Mesendoderm (in vitro differentiated cells): Measurements from ENCODE around the gene MACROD2.

Experiments used
- DNase-seq: peaks from one replicate; pipeline ENCODE4 v3.0.0; 2013
- H2AK5ac ChIP-seq: 2 replicates; pipeline ENCODE4 v1.6.1; 2013; ENCODE audit warnings: low read length, inconsistent platforms
- H2BK120ac ChIP-seq: 2 replicates; pipeline ENCODE4 v1.6.1; 2013; ENCODE audit warnings: low read depth, mild to moderate bottlenecking, low read length, moderate library complexity, mixed read lengths
- H2BK15ac ChIP-seq: replicated peaks from 2 replicates; pipeline ENCODE4 v1.6.1; 2013; ENCODE audit warnings: low read depth, mild to moderate bottlenecking, moderate library complexity
- H2BK5ac ChIP-seq: 2 replicates; pipeline ENCODE4 v1.6.1; 2013; ENCODE audit warnings: low read length, inconsistent platforms
- H3K18ac ChIP-seq: 2 replicates; pipeline ENCODE4 v1.6.1; 2013; ENCODE audit warnings: mild to moderate bottlenecking, low read length, mixed read lengths
- H3K23ac ChIP-seq: one replicate; pipeline ENCODE4 v1.6.1; 2013; ENCODE audit warnings: low read length
- H3K27ac ChIP-seq: 2 replicates; pipeline ENCODE4 v1.5.1; 2013; ENCODE audit warnings: low read depth, mild to moderate bottlenecking, inconsistent platforms, low read length, moderate library complexity
- H3K27me3 ChIP-seq: 2 replicates; pipeline ENCODE4 v1.6.1; 2013; ENCODE audit warnings: low read length, control low read depth, mild to moderate bottlenecking, inconsistent platforms; ENCODE audit not compliant: insufficient read depth, poor library complexity
- H3K36me3 ChIP-seq: 2 replicates; pipeline ENCODE4 v1.6.1; 2013; ENCODE audit warnings: low read length, inconsistent platforms; ENCODE audit not compliant: control insufficient read depth, insufficient read depth
- H3K4ac ChIP-seq: one replicate; pipeline ENCODE4 v1.6.1; 2013; ENCODE audit warnings: low read depth, mild to moderate bottlenecking, low read length, moderate library complexity
- H3K4me1 ChIP-seq: 2 replicates; pipeline ENCODE4 v1.6.1; 2013; ENCODE audit warnings: low read depth, low read length, inconsistent platforms; ENCODE audit not compliant: control insufficient read depth
- H3K4me2 ChIP-seq: 2 replicates; pipeline ENCODE4 v1.6.1; 2013; ENCODE audit warnings: low read length
- H3K4me3 ChIP-seq: 2 replicates; pipeline ENCODE4 v1.5.1; 2013; ENCODE audit warnings: mild to moderate bottlenecking, low read length
- H3K56ac ChIP-seq: one replicate; pipeline ENCODE4 v1.6.1; 2013; ENCODE audit warnings: low read length
- H3K79me1 ChIP-seq: 2 replicates; pipeline ENCODE4 v1.6.1; 2013; ENCODE audit warnings: low read length, inconsistent platforms
- H3K79me2 ChIP-seq: 2 replicates; pipeline ENCODE4 v1.6.1; 2013; ENCODE audit warnings: mild to moderate bottlenecking, low read length; ENCODE audit not compliant: control insufficient read depth, insufficient read depth
- H3K9ac ChIP-seq: 2 replicates; pipeline ENCODE4 v1.6.1; 2013; ENCODE audit warnings: low read length, inconsistent platforms
- H4K5ac ChIP-seq: one replicate; pipeline ENCODE4 v1.6.1; 2013; ENCODE audit warnings: low read length
- H4K8ac ChIP-seq: one replicate; pipeline ENCODE4 v1.6.1; 2013; ENCODE audit warnings: low read depth, mild to moderate bottlenecking, control low read depth, low read length, moderate library complexity
- WGBS: extraction: QIAGEN DNeasy Blood & Tissue Kit; methylation state at CpG from one replicate; pipeline ENCODE4 v1.1.7; 2013; ENCODE audit warnings: low lambda C conversion rate, missing lambda C conversion rate; ENCODE audit not compliant: insufficient coverage; ENCODE audit errors: extremely low coverage; 5-methylcytosine and 5-hydroxymethylcytosine counted together

Gene MACROD2

DNA sequence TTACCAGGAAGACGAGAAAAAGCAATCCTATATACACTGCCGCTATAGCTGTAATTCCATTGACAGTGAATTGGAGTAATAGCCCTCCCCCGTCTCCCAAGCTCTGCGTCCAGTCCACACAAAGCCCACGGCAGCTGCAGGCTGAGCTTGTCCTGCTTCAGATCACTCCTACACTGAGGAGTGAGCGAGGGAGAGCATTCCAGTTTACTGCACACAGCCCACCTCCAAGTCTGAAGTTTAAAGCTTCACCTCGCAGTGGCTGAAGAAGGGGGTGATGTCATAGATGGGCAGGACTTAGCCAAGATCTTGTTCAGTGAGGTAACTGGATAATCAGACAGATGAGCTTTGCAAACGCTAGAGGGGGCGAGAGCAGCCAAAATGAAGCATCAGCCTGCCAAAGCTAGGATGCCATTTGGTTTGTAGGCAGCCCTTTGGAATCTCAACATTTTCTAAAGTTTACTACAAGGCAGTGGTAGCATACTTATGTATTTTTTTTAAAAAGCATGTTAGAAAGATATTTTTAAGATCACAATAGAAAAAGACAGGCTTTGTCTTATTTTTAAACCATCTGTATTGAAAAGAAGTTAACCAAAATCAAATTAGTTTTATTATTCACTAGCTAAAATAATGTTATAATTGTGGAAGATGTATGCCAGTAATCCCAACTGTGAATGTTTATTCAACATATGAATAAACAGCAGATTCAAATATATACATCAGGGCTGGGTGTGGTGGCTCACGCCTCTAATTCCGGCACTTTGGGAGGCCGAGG, 342.3 kb downstream of the MACROD2 start, which contains the start of gene FLRT3:
Gene FLRT3 (minus strand): TSS at position 213 of the 772 bp plus-strand sequence. CDS start 10,106 bp downstream, outside the sequence.
- WGBS: no CpG with 5 or more reads among the region's 12 CpGs
- peak within 1 kb of the TSS; percentile 45 for H2BK120ac ChIP-seq
- peak within 1 kb of the TSS; percentile 92 for H3K18ac ChIP-seq
- H3K36me3 ChIP-seq: no peaks in the 10 kb centered on the region
- no peak within 1 kb of the TSS for H2BK15ac ChIP-seq
- peak within 1 kb of the TSS; percentile 79 for H3K56ac ChIP-seq
- H3K4me1 ChIP-seq: peaks cover 1% of the 10 kb centered on the region
- no peak within 1 kb of the TSS for H2AK5ac ChIP-seq
- H3K23ac ChIP-seq: no peak within 1 kb of the TSS
- H3K4me3 ChIP-seq: peak within 1 kb of the TSS; percentile 38
- peak; percentile 98 for DNase-seq
- no peak within 1 kb of the TSS for H4K5ac ChIP-seq
- no peaks in the 10 kb centered on the region for H3K27me3 ChIP-seq
- peak within 1 kb of the TSS; percentile 62 for H3K9ac ChIP-seq
- peak within 1 kb of the TSS; percentile 52 for H3K4ac ChIP-seq
- peak within 1 kb of the TSS; percentile 33 for H3K4me2 ChIP-seq
- no peaks in the 10 kb centered on the region for H3K79me1 ChIP-seq
- no peaks in the 10 kb centered on the region for H3K79me2 ChIP-seq
- no peak within 1 kb of the TSS for H2BK5ac ChIP-seq
- no peak within 1 kb of the TSS for H3K27ac ChIP-seq
- no peak within 1 kb of the TSS for H4K8ac ChIP-seq

DNA sequence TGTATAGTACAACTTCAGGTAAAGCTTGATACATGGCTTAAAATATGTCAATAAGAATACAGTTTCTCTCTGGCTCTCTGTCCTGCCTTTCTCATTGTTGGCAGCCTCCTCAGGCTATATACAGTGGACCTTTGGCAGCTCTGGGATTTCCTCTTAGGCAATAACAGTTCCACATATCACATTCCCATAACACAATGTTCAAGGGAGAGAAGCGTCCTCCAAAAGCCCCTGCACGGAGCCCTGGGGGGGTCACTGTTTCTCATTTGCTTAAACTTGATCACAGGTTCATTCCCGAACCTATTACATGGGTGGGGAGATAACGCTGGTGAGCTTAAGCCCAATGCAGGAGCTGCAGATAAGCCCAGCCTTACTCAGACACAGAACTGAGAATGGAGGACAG, 346.5 kb downstream of the MACROD2 start:
- no peaks in the 10 kb centered on the region for H3K36me3 ChIP-seq
- no peak overlapping the region for H3K23ac ChIP-seq
- no peak overlapping the region for H3K4me2 ChIP-seq
- no peak overlapping the region for H2BK120ac ChIP-seq
- WGBS: no CpG with 5 or more reads among the region's 4 CpGs
- peak overlapping the region; percentile 0 for H2BK15ac ChIP-seq
- H3K4ac ChIP-seq: no peak overlapping the region
- no peak overlapping the region for H2BK5ac ChIP-seq
- no peak overlapping the region for H4K8ac ChIP-seq
- H3K18ac ChIP-seq: peak overlapping the region; percentile 6
- DNase-seq: no peak
- H4K5ac ChIP-seq: no peak overlapping the region
- peaks cover 6% of the 10 kb centered on the region for H3K4me1 ChIP-seq
- no peak overlapping the region for H2AK5ac ChIP-seq
- no peaks in the 10 kb centered on the region for H3K27me3 ChIP-seq
- no peak overlapping the region for H3K9ac ChIP-seq
- H3K79me2 ChIP-seq: no peaks in the 10 kb centered on the region
- no peak overlapping the region for H3K27ac ChIP-seq
- H3K56ac ChIP-seq: no peak overlapping the region
- H3K4me3 ChIP-seq: no peak overlapping the region
- no peaks in the 10 kb centered on the region for H3K79me1 ChIP-seq

DNA sequence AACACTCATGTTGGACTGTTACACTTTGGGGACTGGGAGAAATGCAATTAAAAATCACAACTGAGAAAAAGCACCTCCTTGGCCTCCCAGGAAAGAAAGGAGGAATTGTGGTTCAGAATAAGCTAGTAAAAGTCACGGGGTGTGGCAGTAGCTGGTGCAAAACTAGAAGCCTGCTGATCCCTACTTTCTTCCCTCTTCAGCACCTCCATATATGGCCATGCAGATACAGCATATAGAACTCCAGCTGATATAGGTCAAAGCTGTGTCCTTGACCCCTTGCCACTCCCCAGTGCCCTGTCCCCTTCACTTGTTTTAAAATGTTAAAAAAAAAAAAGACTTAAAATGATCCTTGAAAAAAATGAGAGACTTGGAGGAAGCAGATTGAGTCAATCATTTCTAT, 347.6 kb downstream of the MACROD2 start:
- no CpG with 5 or more reads among the region's 1 CpG for WGBS

DNA sequence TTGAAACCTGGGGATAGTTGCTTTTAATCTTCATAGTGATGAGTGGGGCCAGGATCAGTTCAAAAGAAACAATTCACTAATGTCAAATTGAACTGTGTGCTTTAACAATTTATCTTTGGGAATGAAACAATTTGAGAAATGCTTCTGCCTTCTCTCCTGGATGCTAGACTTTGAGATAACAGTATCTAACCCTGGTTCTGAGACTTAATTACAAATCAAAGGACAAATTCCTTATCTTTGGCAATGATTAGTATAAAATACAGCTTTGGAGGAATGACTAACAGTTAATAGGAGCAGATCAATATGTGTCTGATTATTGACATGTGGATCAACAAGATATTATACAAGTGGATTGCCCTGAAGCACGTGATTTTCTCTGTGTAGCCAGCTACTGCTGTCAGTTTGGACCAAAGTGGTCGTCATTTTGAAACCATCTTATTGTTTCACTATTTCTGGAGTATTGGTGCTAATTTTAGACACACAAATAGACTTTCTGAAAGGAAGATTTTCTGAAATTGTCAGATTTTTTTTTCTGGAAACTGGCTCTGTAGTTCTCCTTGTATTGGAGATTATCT, 348.3 kb downstream of the MACROD2 start:
- H3K23ac ChIP-seq: no peak overlapping the region
- H3K9ac ChIP-seq: no peak overlapping the region
- no peak overlapping the region for H3K56ac ChIP-seq
- H2AK5ac ChIP-seq: no peak overlapping the region
- H2BK120ac ChIP-seq: no peak overlapping the region
- no peaks in the 10 kb centered on the region for H3K79me1 ChIP-seq
- H3K27me3 ChIP-seq: no peaks in the 10 kb centered on the region
- no peak overlapping the region for H4K8ac ChIP-seq
- H2BK15ac ChIP-seq: no peak overlapping the region
- peaks cover 6% of the 10 kb centered on the region for H3K4me1 ChIP-seq
- no peak overlapping the region for H4K5ac ChIP-seq
- H3K36me3 ChIP-seq: no peaks in the 10 kb centered on the region
- peak; percentile 49 for DNase-seq
- H3K79me2 ChIP-seq: no peaks in the 10 kb centered on the region
- no CpG with 5 or more reads among the region's 2 CpGs for WGBS
- H3K18ac ChIP-seq: no peak overlapping the region
- H3K4me2 ChIP-seq: no peak overlapping the region
- no peak overlapping the region for H2BK5ac ChIP-seq
- H3K4ac ChIP-seq: no peak overlapping the region
- no peak overlapping the region for H3K4me3 ChIP-seq
- H3K27ac ChIP-seq: no peak overlapping the region

More for the DNA sequence above, 347.6 kb downstream of the MACROD2 start:
- H2BK15ac ChIP-seq: no peak overlapping the region
- no peak overlapping the region for H3K4me2 ChIP-seq
- H3K27ac ChIP-seq: no peak overlapping the region
- H3K4me3 ChIP-seq: no peak overlapping the region
- H3K9ac ChIP-seq: no peak overlapping the region
- no peak overlapping the region for H3K56ac ChIP-seq
- H2BK5ac ChIP-seq: peak overlapping the region; percentile 71
- no peaks in the 10 kb centered on the region for H3K79me2 ChIP-seq
- no peak overlapping the region for H2BK120ac ChIP-seq
- no peak for DNase-seq
- no peaks in the 10 kb centered on the region for H3K36me3 ChIP-seq
- peaks cover 6% of the 10 kb centered on the region for H3K4me1 ChIP-seq
- no peaks in the 10 kb centered on the region for H3K27me3 ChIP-seq
- H3K23ac ChIP-seq: no peak overlapping the region
- H2AK5ac ChIP-seq: no peak overlapping the region
- no peaks in the 10 kb centered on the region for H3K79me1 ChIP-seq
- H3K4ac ChIP-seq: no peak overlapping the region
- H3K18ac ChIP-seq: peak overlapping the region; percentile 76
- H4K5ac ChIP-seq: no peak overlapping the region
- H4K8ac ChIP-seq: no peak overlapping the region

DNA sequence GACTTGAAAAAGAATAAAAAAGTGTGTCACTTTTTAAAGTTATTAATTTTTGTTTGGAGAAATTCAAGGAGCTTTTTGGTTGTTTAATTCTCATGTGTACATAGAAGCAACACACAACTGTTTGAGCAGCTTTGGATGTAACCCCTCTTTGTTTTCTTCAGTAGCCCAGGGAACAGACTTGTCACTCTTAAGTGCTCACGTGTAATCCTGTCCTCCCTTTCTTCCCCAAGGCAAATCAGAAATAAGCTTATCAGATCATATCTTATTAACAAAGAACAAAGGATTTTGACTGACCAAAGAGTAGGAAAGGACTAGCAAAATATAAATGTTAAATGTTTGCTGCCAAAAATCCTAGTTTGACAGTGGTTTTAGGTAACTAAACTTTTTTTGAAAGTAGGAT, 349.4 kb downstream of the MACROD2 start:
- peak; percentile 90 for DNase-seq
- H3K56ac ChIP-seq: no peak overlapping the region
- no peak overlapping the region for H3K4ac ChIP-seq
- H4K8ac ChIP-seq: no peak overlapping the region
- no CpG with 5 or more reads among the region's 1 CpG for WGBS
- H2BK5ac ChIP-seq: no peak overlapping the region
- H3K23ac ChIP-seq: no peak overlapping the region
- H3K27ac ChIP-seq: no peak overlapping the region
- H3K27me3 ChIP-seq: no peaks in the 10 kb centered on the region
- H3K79me1 ChIP-seq: no peaks in the 10 kb centered on the region
- H3K4me2 ChIP-seq: no peak overlapping the region
- H2BK15ac ChIP-seq: no peak overlapping the region
- no peak overlapping the region for H3K4me3 ChIP-seq
- peaks cover 6% of the 10 kb centered on the region for H3K4me1 ChIP-seq
- H2AK5ac ChIP-seq: no peak overlapping the region
- H3K79me2 ChIP-seq: no peaks in the 10 kb centered on the region
- H2BK120ac ChIP-seq: no peak overlapping the region
- no peak overlapping the region for H3K18ac ChIP-seq
- no peaks in the 10 kb centered on the region for H3K36me3 ChIP-seq
- no peak overlapping the region for H4K5ac ChIP-seq
- H3K9ac ChIP-seq: no peak overlapping the region
